Activated B cell treated with CpG ODN at 0.5 μM for 24 hours (primary cell): ENCODE measurements around the gene MEA1. TPM values are rescaled to one million over a fixed set of nuclear protein-coding genes. Genes with fewer than 3 reads are reported as not detected.

Source experiments
- ATAC-seq: fragments of 200-7000 bp; cut with Tn5 transposase; one replicate; pipeline ENCODE4 v1.10.0; 2021; ENCODE audit warnings: low read depth, mild to moderate bottlenecking, moderate library complexity
- CTCF ChIA-PET: fragments of 350-600 bp; sonication (Branson Sonifier 250); formaldehyde crosslinking; loops from one replicate; lab custom pipeline; 2021; ENCODE audit warnings: antibody characterized with exemption; lab: Charles Lee
- POLR2A ChIA-PET: fragments of 350-600 bp; sonication (Branson Sonifier 250); formaldehyde crosslinking; loops from one replicate; lab custom pipeline; 2021; ENCODE audit warnings: antibody characterized with exemption; lab: Charles Lee
- DNase-seq: peaks from one replicate; pipeline ENCODE4 v3.0.0; 2022
- H3K27ac Mint-ChIP-seq: one replicate; pipeline ENCODE4 v1.8.0; 2020; ENCODE audit warnings: mixed read lengths
- H3K27me3 Mint-ChIP-seq: one replicate; pipeline ENCODE4 v1.8.0; 2021; ENCODE audit warnings: mixed read lengths
- H3K36me3 Mint-ChIP-seq: one replicate; pipeline ENCODE4 v1.8.0; 2021; ENCODE audit warnings: low read depth, mixed read lengths
- H3K4me1 Mint-ChIP-seq: one replicate; pipeline ENCODE4 v1.8.0; 2021; ENCODE audit warnings: mixed read lengths
- H3K4me3 Mint-ChIP-seq: one replicate; pipeline ENCODE4 v1.8.0; 2020; ENCODE audit warnings: mild to moderate bottlenecking, mixed read lengths
- H3K9me3 Mint-ChIP-seq: one replicate; pipeline ENCODE4 v1.8.0; 2020; ENCODE audit warnings: mixed read lengths
- CTCF ChIP-seq: fragments of 200-600 bp; IDR thresholded peaks from one replicate; pipeline ENCODE4 v1.8.0; 2022; ENCODE audit warnings: antibody characterized with exemption, mild to moderate bottlenecking
- intact Hi-C: fragments of 100-400 bp; cut with micrococcal nuclease; formaldehyde crosslinking; loops from one replicate; pipeline ENCODE4 v1.15.1; 2024
- total RNA-seq: library from RNA; stranded (reverse); gene quantifications from 2 replicates; pipeline ENCODE4 v1.2.3, GENCODE V29; 2022

Gene MEA1
- total RNA-seq, 1 donor from 2014 or later, result 44.4 TPM

- Mint-ChIP-seq H3K9me3 (no peaks in the 10 kb centered on the region), H3K4me3 (no peak overlapping the region), H3K36me3 (peaks cover 15% of the 10 kb centered on the region), H3K27me3 (no peaks in the 10 kb centered on the region), H3K4me1 (peaks cover 11% of the 10 kb centered on the region), H3K27ac (no peak overlapping the region)
- CTCF ChIA-PET, result no interaction called here
- no peak for TF ChIP-seq CTCF
- ATAC-seq (no peak), DNase-seq (no peak)
- POLR2A ChIA-PET, result interaction anchor here (0.6 to 2.7 kb wide), 4 partner anchors 7 to 42 kb away, joined by 4 to 7 read pairs (median 4); partner anchors contain the start of genes PEX6 and PPP2R5D
- intact Hi-C loops, result no loop called here
These were observed 41.9 kb downstream of the MEA1 start for GRCh38 chr6:42971746-42972327.

- DNase-seq (no peak), ATAC-seq (peak; percentile 42)
- no peak overlapping the region for H3K27ac Mint-ChIP-seq
- TF ChIP-seq CTCF, result no peak
- no peak overlapping the region for H3K4me3 Mint-ChIP-seq
- no peaks in the 10 kb centered on the region for H3K9me3 Mint-ChIP-seq
- peaks cover 17% of the 10 kb centered on the region for H3K36me3 Mint-ChIP-seq
- no peaks in the 10 kb centered on the region for H3K27me3 Mint-ChIP-seq
- peaks cover 7% of the 10 kb centered on the region for H3K4me1 Mint-ChIP-seq
- POLR2A ChIA-PET, result interaction anchor here (0.6 to 2.7 kb wide), 5 partner anchors 8 to 42 kb away, joined by 4 to 7 read pairs (median 4); partner anchors contain the start of genes CNPY3, PEX6 and PPP2R5D
- intact Hi-C loops, result no loop called here
- CTCF ChIA-PET, result no interaction called here
These were observed 42.7 kb downstream of the MEA1 start for GRCh38 chr6:42970871-42971612.

- POLR2A ChIA-PET, result interaction anchor here (2.0 to 2.7 kb wide), 2 partner anchors 9 to 41 kb away, joined by 6 to 7 read pairs; partner anchors contain the start of genes CNPY3 and PEX6
- H3K27ac Mint-ChIP-seq, result no peak overlapping the region
- no peak for DNase-seq
These were observed 43.8 kb downstream of the MEA1 start for GRCh38 chr6:42969934-42970333.

GRCh38 chr6:42969431-42969830, 44.3 kb downstream of the MEA1 start:
- Mint-ChIP-seq H3K4me3 (no peak overlapping the region), H3K9me3 (no peaks in the 10 kb centered on the region), H3K4me1 (peaks cover 7% of the 10 kb centered on the region), H3K27me3 (no peaks in the 10 kb centered on the region), H3K27ac (no peak overlapping the region), H3K36me3 (peaks cover 29% of the 10 kb centered on the region)
- DNase-seq (no peak), ATAC-seq (no peak)
- no peak for TF ChIP-seq CTCF
- POLR2A ChIA-PET, result interaction anchor here (2.0 to 2.7 kb wide), 2 partner anchors 10 to 40 kb away, joined by 6 to 7 read pairs; partner anchors contain the start of genes CNPY3 and PEX6
- intact Hi-C loops, result no loop called here
- CTCF ChIA-PET, result no interaction called here

More at GRCh38 chr6:42969934-42970333, 43.8 kb downstream of the MEA1 start:
- no peaks in the 10 kb centered on the region for H3K9me3 Mint-ChIP-seq
- no peak for TF ChIP-seq CTCF
- no peaks in the 10 kb centered on the region for H3K27me3 Mint-ChIP-seq
- CTCF ChIA-PET, result no interaction called here
- intact Hi-C loops, result no loop called here
- no peak overlapping the region for H3K4me3 Mint-ChIP-seq
- H3K4me1 Mint-ChIP-seq, result peaks cover 7% of the 10 kb centered on the region
- H3K36me3 Mint-ChIP-seq, result peaks cover 24% of the 10 kb centered on the region
- ATAC-seq, result no peak

- ATAC-seq, result no peak
These were observed 45.0 kb downstream of the MEA1 start for GRCh38 chr6:42968783-42969182.

More at GRCh38 chr6:42968783-42969182, 45.0 kb downstream of the MEA1 start:
- Mint-ChIP-seq H3K36me3 (peaks cover 28% of the 10 kb centered on the region), H3K27me3 (no peaks in the 10 kb centered on the region), H3K27ac (no peak overlapping the region), H3K4me3 (no peak overlapping the region), H3K4me1 (peaks cover 4% of the 10 kb centered on the region), H3K9me3 (no peaks in the 10 kb centered on the region)
- TF ChIP-seq CTCF, result no peak
- no peak for DNase-seq
- POLR2A ChIA-PET, result no interaction called here
- CTCF ChIA-PET, result no interaction called here
- intact Hi-C loops, result no loop called here
